GM18907 (cell line): ENCODE data around the gene APPL2.

Experiments
- ATAC-seq: cut with Tn5 transposase; IDR thresholded peaks from one replicate; pipeline ENCODE4 v1.9.1; 2021; ENCODE audit warnings: mild to moderate bottlenecking, moderate library complexity; ENCODE audit not compliant: unreplicated experiment

Gene APPL2

DNA sequence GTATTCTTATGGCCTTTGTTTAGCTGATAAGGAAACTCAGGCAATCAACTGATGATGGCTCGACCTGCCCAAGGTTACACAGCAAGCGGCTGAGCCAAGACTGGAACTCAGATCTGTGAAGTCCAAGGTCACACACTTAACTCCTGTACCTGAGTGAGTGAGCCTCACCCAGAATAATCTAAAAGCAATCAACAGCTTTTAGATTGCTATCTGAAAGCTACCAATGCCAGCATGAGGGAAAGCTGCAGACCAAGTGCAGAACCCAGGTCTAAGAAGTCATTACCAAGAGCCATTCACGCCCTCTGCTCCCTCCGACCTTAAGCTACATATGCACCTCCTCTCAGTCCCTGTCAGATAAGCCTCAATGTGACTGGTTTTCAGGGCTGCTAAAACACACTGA lies 12.1 kb downstream of the APPL2 start:
- no peak for ATAC-seq

DNA sequence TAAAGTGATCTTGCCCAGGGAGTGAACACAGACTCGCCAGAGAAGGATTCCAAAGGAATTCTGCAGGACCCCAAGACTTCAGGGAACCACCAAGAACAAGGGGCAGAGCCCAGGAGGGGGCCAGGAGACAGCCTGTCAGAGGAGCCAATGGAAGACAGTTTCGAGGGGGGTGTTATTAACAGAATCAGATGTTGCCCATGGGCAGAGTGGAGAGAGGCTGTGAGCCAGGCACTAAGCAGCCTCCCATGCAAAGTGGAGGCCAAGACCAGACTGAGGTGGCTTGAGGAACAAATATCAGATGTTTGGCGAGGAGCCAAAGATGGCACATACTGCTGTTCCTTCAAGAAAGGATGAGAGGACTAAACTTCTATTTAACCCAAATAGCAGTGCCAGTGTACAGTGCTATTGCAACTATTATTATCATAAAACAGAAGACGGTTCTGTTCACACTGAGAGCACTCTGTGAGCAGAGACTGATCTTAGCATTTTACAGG lies 12.6 kb downstream of the APPL2 start:
- ATAC-seq = no peak

GRCh38 chr12:105222726-105223351 lies 13.1 kb downstream of the APPL2 start:
- ATAC-seq = no peak

DNA sequence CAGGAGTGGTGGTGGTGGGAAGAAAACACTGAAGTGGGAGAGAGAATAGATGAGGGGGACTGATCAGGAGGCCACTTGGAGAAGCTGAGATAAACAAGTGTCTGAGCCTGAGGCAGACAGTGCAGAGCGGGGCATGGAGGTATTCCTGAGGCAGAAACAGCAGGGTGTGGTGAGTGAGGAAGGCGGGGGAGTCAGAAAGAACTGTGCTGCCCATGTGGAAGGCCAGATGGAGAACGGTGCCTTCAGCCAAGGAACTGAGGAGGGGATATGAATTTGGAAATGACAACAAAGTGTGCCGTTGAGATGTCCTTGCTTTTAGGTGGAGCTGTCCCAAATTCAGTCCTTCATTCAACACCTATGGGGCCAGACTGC lies 13.7 kb downstream of the APPL2 start:
- ATAC-seq = no peak

GRCh38 chr12:105221583-105222283 lies 14.2 kb downstream of the APPL2 start:
- no peak for ATAC-seq

DNA sequence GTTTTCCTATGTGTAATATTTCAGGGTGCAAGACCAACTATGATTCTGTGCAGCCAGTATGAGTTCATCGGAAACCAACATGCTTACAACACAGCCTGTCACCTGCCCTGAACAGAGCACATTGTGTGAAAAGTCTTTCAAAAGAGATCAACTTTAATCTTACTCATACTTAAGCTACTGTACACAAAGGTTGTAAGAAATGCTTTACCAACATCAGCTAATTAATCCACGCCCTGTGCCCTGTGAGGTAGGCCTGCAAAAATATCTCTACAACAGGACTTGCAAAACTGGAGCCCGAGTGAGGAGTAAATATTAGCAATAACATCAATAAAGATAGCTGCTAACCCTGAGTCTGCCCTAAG lies 15.1 kb downstream of the APPL2 start:
- no peak for ATAC-seq

DNA sequence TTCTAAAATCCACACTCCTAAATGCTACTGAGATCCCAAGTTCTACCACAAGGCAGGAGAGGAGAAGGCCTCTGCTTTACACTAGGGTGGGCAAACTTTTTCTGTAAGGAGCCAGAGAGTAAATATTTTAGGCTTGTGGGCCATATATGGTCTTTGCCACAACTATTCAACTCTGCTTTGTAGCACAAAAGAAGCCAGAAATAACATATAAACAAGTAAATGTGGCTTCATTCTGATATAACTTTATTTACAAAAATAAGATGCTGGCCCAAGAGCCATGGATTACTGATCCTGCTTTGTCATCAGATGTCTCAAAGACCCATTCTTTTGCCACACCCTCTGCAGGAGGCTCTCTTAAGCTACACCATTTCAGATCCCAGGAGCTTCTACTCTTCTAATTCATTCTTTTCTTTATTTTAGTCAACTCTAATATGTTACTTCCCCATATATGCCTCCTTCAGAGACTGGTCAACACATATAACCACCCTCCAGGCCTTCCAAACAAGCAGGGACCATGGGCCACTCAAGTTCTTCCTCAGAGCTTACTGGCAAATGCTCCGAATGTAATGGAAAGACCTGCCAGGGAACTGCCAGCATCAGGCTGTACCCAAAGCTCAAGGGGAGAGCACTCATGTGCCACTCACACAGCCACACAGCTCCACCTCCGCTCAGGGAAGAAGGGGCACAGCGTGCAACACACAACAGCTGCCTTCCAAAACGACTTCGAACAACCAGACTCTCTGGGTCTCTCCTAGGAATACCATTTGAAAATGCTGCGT lies 15.6 kb downstream of the APPL2 start:
- ATAC-seq = no peak

GRCh38 chr12:105219261-105220028 lies 16.5 kb downstream of the APPL2 start:
- ATAC-seq = no peak

GRCh38 chr12:105218434-105218833 lies 17.5 kb downstream of the APPL2 start:
- ATAC-seq = no peak

DNA sequence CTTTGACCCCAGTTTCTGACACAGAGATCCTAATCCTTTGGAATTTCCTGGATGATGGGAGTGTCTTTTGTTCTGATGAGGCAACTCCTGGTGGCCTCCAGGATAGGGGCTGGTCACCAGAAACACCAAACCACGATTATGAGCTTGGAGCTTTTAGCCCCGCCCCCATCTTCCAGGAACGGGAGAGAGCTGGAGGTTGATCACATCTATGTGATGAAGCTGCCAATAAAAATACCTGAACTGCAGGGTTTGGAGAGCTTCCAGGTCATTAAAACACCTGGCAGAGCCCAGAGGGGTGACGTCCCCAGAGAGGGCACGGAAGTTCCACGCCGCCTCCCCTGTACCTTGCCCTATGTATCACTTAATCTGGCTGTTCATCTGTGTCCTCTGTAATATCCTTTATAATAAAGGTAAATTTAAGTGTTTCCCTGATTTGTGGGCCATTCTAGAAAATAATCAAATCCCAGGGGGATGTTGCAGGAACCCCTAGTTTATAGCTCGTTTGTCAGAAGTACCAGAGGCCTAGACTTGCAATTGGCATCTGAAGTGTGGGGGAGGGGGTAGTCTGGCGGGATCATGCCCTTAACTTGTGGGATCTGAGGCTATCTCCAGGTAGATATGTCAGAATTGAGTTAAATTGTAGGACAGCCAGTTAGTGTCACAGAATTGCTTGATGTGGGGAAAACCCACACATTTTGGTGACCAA lies 21.2 kb downstream of the APPL2 start:
- ATAC-seq = no peak

DNA sequence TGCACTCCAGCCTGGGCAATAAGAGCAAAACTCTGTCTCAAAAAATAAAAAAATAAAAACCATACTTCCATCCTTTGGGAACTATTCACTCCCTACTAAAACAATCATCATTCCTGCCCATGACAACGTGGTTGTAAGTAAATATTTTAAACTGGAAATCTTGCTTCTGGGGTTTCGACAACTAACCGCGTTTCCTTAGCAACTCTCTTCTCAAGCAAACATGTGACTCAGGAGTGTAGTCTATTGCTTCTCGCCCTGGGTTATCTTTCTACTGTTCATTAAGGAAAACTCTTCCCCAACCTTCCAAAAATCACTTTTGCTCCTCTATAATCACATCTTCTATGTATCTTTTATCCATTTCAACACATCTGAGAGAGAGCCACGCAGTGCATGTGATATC lies 21.8 kb downstream of the APPL2 start:
- no peak for ATAC-seq

DNA sequence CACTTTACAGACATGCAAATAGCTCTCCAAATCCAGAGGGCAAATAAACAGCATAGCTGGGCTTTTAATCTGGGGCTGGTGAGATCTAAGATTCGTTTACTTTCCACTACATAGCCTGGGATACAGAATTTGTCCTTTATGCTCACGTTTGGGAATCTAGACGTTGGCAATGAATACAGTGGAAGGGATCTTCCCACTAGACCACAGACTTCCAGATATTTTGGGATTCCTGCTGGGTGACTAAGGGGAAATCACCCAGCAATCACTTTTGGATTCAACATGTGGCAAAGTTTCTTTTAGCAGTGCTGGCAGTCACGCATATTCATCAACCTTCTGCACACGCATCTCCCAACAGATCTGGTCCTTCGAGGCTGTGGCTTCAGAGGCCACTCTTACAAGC lies 23.5 kb downstream of the APPL2 start:
- no peak for ATAC-seq

GRCh38 chr12:105209091-105209490 lies 26.9 kb downstream of the APPL2 start:
- no peak for ATAC-seq

- no peak for ATAC-seq
These were observed 29.1 kb downstream of the APPL2 start for GRCh38 chr12:105206686-105207374.

GRCh38 chr12:105205322-105206048 lies 30.5 kb downstream of the APPL2 start:
- ATAC-seq = no peak

DNA sequence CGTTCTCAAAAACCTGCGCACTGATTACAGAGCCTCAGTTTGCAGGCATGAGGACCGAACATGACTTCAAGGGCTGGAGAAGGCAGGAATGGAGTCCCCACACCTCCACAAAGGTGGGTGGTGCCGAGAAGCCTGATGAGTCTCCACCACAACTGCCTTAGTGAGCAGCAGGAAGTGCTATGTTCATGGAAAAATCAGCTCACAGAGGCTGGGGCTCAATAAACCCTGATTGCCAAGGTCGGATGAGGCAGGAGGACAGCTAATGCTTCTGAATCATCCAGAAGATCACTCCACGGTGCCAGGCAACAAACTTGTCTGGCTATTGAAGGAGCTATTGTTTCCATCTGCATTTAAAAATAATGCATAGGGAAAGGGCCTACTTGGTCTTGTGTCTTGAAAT lies 31.1 kb downstream of the APPL2 start:
- ATAC-seq = no peak

- no peak for ATAC-seq
These were observed 31.8 kb downstream of the APPL2 start for GRCh38 chr12:105204127-105204526.

- ATAC-seq = no peak
These were observed 33.8 kb downstream of the APPL2 start for GRCh38 chr12:105202202-105202601.

- ATAC-seq = no peak
These were observed 34.7 kb downstream of the APPL2 start for GRCh38 chr12:105201299-105201698.
